Right kidney (tissue), 1 donor: ENCODE data around the gene UBC.

ENCODE experiments used
- DNase-seq: peaks from one replicate; pipeline ENCODE4 v3.0.0-alpha.2; 2016

Gene UBC

DNA sequence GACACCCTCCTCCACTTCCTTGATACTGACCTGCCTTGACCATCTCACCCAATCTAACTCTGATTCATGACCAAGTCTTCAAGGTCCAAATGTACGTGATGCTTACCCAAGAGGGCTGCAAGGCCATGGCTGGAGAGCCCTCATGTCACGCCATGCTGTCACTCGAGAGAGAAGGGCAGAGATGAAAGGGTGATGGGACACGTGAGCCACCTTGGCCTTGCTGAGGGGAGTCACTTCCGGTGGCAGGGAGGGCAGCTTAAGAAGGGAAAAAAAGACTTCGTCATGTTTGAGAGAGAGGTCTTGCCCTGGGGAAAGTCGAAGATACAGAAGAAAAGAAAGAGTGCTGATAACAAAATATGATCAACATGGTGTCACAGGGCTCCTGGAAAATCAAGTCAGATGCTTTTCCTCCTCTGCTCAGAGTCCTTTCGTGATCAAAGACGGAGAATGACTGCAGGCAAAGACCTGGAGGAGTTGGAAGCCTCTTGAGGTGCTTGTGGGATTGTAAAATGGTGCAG, 47.5 kb downstream of the UBC start:
- no peak for DNase-seq

DNA sequence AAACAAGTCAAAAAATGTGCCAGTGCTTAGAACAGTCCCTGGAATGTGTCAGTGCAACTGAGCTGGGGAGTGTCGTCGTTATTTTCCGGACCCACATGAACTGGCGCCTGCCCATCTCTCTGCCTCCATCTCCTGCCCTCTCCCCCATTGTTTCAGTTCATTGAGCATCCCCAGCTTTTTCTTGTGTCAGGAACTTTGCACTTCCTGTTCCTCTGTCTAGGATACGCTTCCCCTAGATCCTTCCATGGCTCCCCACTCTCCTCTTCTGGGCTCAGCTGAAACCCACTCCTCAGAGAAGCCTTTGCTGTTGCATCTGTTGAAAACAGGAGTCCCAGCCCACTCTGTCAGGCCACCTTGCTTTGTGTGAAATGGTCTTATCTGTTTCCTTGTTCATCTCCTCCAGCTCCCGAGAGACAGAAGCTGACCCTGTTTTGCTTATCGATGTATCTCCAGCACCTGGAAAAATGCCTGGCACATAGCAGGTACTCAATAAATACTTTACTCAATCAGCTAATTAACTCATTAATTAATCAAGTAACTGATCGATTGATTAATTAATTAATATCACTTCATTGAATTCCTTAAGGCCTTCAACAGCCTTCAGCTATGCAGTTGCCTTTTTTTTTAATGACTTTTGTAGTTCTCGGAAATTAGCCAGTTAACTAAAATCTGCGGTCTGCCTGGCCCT, 48.1 kb downstream of the UBC start:
- no peak for DNase-seq

DNA sequence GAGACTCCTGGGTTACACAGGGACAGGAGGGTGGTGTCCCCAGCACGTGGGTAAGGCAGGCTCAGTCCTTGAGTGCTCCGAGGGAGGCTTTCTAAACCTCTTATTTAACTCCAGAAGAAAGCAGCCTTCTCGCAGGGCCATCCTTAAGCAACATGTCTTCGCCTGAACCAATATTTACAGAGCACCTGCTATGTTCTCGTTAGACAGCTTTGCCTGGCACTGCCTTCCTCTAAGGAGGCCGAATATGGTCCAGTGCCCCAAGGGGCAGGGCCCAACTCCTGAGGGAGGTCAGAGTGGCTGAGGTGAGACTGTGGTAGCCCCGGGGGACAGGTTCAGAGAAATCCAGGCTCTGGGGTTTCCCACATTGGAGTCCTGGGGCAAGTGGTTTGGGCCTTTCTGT, 48.7 kb downstream of the UBC start:
- DNase-seq: no peak

DNA sequence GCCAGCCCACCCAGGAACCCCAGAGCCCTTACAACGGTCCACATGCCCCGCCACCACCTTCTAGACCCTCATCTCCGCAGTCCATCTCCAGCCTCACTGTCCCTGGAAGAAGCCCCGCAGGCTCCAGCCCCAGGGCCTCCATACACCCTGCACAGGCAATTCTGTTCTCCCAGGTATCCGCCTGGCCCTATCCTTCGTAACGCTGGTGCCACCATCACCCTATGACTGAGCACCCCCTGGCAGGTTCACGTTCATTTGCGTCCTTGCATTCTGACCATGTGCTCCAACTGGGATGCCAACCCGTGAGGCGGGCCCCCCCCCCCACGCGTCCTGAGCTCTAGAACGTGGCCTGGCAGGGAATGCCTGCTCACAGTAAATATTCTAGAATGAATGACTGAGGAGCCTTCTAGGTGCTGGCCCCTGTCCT, 50.1 kb downstream of the UBC start:
- no peak for DNase-seq

DNA sequence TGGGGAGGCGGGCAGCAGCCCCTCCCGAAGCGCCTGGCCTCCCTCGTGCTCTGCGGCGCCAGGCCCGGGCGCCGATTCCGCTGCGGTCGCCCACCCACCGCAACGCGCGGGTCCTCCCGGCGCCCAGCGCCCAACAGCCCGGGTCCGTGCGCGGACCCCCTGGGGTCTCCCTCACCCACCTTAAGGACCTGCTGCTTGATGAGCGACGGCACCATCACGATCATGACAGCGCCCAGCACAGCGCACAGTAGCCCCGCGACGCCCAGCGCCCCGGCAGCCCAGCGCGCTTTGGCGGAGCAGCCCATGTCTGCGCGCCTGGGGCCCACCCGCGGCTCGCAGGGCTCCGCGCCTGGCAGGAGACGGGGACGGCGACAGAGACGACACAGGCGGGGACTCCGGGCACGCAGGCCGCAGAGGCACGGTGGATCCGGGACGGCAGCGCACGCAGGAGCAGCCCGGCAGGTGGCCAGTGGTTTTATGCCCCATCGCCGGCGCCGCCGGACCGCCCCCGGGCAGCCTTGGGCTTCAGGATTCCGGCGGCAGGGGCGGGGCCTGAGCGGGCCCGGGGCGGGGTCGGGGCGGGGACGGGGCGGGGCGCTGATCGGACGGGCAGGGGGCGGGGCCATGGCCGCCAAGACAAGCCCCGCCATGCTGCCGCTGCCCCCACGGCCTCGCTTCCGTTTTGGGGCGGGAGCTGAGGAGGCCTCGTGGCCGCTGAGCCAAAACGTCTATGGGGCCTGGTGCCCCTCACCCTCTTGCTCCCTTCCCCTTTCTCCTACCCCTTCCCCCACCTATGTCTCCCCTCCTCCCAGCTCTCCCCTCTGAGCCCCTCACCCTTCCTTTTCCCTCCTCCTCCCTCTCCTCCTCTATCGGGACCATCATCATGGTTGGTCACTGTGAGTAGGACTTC, 50.8 kb downstream of the UBC start, which contains the start of gene SCARB1:
TSS of gene SCARB1 (minus strand) at position 449 of the 910 bp plus-strand sequence. CDS start at position 305, 144 bp downstream.
- peak; percentile 95 for DNase-seq

DNA sequence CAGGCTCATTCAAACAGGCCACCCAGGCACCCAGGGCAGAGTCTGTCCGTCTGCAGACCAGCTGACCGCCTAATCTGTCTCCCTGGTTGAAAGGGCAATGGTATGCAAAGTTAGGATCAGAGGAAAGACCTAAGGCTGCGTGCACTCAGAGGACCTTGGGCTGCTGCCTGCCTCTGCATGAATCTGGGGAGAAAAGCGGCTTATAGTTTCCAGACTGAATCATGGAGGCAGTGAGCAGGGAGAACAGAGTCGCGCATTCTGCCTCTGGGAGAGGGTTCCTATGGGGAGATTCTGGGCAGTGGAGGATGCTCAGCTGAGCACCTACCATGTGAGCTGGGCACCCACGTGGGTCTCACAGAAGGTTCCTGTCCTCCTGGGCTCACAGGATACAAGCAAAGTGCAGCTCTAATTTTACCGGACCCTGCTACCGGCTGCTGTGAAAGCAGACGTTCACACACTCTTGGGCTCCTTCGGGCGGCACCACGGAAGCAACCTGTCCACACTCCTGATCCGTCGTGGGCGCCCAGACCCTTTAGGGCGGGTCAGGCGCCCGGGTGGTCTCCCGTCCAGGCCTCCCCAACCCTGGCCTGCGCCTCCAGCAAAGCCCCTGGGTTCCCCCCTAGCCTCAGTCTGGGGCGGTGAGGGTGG, 51.6 kb downstream of the UBC start:
- peak; percentile 58 for DNase-seq

DNA sequence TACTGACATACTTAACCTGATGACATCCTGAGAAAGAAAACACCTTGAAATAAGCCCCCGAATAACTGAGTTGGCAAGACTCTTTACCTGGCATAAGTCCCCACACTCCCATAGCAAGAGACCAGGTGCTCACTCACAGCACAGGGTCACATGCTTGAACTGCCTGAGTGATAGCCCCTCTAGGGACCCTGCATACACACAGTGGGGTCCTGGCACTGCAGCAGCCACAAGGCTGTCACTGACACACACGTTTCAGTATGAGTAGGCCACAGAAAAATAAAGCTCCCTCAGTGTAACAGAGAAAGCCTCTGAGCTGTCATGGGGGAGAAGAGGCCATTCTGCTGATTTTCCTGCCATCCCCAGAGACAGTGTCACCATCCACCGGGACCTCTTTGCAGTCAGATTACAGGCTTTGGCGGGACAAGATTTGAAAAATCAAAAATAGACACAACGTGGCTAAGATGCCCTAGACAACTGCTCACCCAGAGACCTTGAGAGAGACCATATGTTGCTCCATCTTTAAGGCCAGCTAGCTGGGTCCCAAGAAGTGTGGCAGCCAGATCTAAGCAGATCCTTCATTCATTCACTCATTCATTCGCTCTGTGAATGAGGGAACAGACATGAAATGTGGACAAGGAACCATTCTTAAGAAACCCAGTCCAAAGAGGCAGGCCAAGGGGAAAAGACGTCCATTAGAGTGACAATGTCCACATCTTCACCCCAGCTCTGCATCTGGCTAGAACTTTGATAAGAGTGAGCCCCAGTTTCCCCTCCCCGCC, 52.4 kb downstream of the UBC start:
- DNase-seq: no peak
